ENCODE data around the gene RAB34. TPM values are rescaled to one million over a fixed set of nuclear protein-coding genes. Genes with fewer than 3 reads are reported as not detected.
A peak's percentile ranks its signal among the peaks of the same experiment; 100 is the strongest.
"Not testable (repeated sequence)": the region's sequence is repeated elsewhere in the genome, so short reads cannot be mapped to it uniquely, and the experiment has no call there.

The RAB34 gene
- total RNA-seq, 1 donor from 2014 or later: 70.2 TPM

- peak; percentile 97 for DNase-seq (ENCODE audit: low spot score)
Measured at GRCh38 chr17:28728364-28729200, 10.9 kb upstream of the RAB34 start, which contains the start of gene NEK8. TSS of gene NEK8 (plus strand) at chr17:28728788. CDS start at chr17:28728814, 26 bp downstream.

GRCh38 chr17:28726627-28727491 is 9.2 kb upstream of the RAB34 start:
- peak; percentile 94 for DNase-seq (ENCODE audit: low spot score)

GRCh38 chr17:28726226-28726626 is 8.6 kb upstream of the RAB34 start, which contains the start of gene TLCD1:
TSS of gene TLCD1 (minus strand) at chr17:28726233. CDS start at chr17:28726097, 136 bp downstream.
- no peak for DNase-seq (ENCODE audit: low spot score)

- no peak for DNase-seq (ENCODE audit: low spot score)
Measured at GRCh38 chr17:28725660-28726225, 8.1 kb upstream of the RAB34 start.

- DNase-seq (ENCODE audit: low spot score): no peak
Measured at GRCh38 chr17:28725166-28725659, 7.5 kb upstream of the RAB34 start.

- DNase-seq (ENCODE audit: low spot score): no peak
Measured at GRCh38 chr17:28724500-28725165, 7.0 kb upstream of the RAB34 start.

- DNase-seq (ENCODE audit: low spot score): not testable (repeated sequence)
Measured at GRCh38 chr17:28723836-28724499, 6.3 kb upstream of the RAB34 start.

GRCh38 chr17:28723159-28723835 is 5.6 kb upstream of the RAB34 start:
- no peak for DNase-seq (ENCODE audit: low spot score)

GRCh38 chr17:28722417-28723158 is 4.9 kb upstream of the RAB34 start:
- no peak for DNase-seq (ENCODE audit: low spot score)

GRCh38 chr17:28720997-28721329 is 3.3 kb upstream of the RAB34 start:
- DNase-seq (ENCODE audit: low spot score): not testable (repeated sequence)

- DNase-seq (ENCODE audit: low spot score): no peak
Measured at GRCh38 chr17:28720247-28720996, 2.8 kb upstream of the RAB34 start.

GRCh38 chr17:28719021-28719433 is 1.4 kb upstream of the RAB34 start:
- no peak for DNase-seq (ENCODE audit: low spot score)

GRCh38 chr17:28718333-28719020 is 809 bp upstream of the RAB34 start:
- DNase-seq (ENCODE audit: low spot score): no peak

GRCh38 chr17:28716740-28717577 is 709 bp downstream of the RAB34 start:
- no peak for DNase-seq (ENCODE audit: low spot score)

- no peak for DNase-seq (ENCODE audit: low spot score)
Measured at GRCh38 chr17:28715217-28715616, 2.5 kb downstream of the RAB34 start.

- no peak for DNase-seq (ENCODE audit: low spot score)
Measured at GRCh38 chr17:28714281-28714680, 3.4 kb downstream of the RAB34 start.

GRCh38 chr17:28712705-28713415 is 4.8 kb downstream of the RAB34 start:
- DNase-seq (ENCODE audit: low spot score): no peak

All from mucosa of gallbladder (tissue), 1 donor.